H9 (cell line): Measurements from ENCODE around the gene CCDC124. TPM values are rescaled to one million over a fixed set of nuclear protein-coding genes. Genes with fewer than 3 reads are reported as not detected.

Experiments
- DNase-seq: peaks from one replicate; pipeline ENCODE4 v3.0.0-alpha.2; 2017
- H2AFZ ChIP-seq: one replicate; pipeline ENCODE4 v1.6.1; 2013; ENCODE audit warnings: mild to moderate bottlenecking, low read length, control low read depth, moderate library complexity
- H2AK5ac ChIP-seq: 2 replicates; pipeline ENCODE4 v1.6.1; 2013; ENCODE audit warnings: low read length, control low read depth, mixed read lengths; ENCODE audit not compliant: insufficient read length
- H2BK120ac ChIP-seq: one replicate; pipeline ENCODE4 v1.6.1; 2013; ENCODE audit warnings: low read depth, mild to moderate bottlenecking, low read length, control low read depth, inconsistent platforms; ENCODE audit not compliant: poor library complexity, severe bottlenecking
- H2BK12ac ChIP-seq: 2 replicates; pipeline ENCODE4 v1.6.1; 2013; ENCODE audit warnings: low read length, control low read depth, mixed read lengths, low read depth; ENCODE audit not compliant: insufficient read length
- H2BK15ac ChIP-seq: 2 replicates; pipeline ENCODE4 v1.6.1; 2013; ENCODE audit warnings: low read depth, low read length, control low read depth
- H2BK20ac ChIP-seq: one replicate; pipeline ENCODE4 v1.6.1; 2013; ENCODE audit warnings: low read depth, mild to moderate bottlenecking, low read length, control low read depth, inconsistent platforms; ENCODE audit not compliant: poor library complexity, severe bottlenecking
- H2BK5ac ChIP-seq: 2 replicates; pipeline ENCODE4 v1.6.1; 2013; ENCODE audit warnings: low read length, control low read depth, mixed read lengths; ENCODE audit not compliant: insufficient read length
- H3K14ac ChIP-seq: 2 replicates; pipeline ENCODE4 v1.6.1; 2013; ENCODE audit warnings: low read length, control low read depth; ENCODE audit not compliant: insufficient read depth
- H3K18ac ChIP-seq: 2 replicates; pipeline ENCODE4 v1.6.1; 2013; ENCODE audit warnings: low read depth, mild to moderate bottlenecking, mixed read lengths, low read length, control low read depth; ENCODE audit not compliant: insufficient read length
- H3K23ac ChIP-seq: 2 replicates; pipeline ENCODE4 v1.6.1; 2013; ENCODE audit warnings: low read length, control low read depth, mixed read lengths, low read depth; ENCODE audit not compliant: insufficient read length
- H3K23me2 ChIP-seq: 2 replicates; pipeline ENCODE4 v1.6.1; 2013; ENCODE audit warnings: low read depth, mild to moderate bottlenecking, mixed read lengths, low read length, control low read depth; ENCODE audit not compliant: insufficient read length, poor library complexity, severe bottlenecking
- H3K27ac ChIP-seq: 2 replicates; pipeline ENCODE4 v1.5.1; 2013; ENCODE audit warnings: low read length, control low read depth, mixed read lengths, low read depth; ENCODE audit not compliant: insufficient read length
- H3K27me3 ChIP-seq: 2 replicates; pipeline ENCODE4 v1.6.1; 2013; ENCODE audit warnings: low read length, control low read depth, inconsistent platforms; ENCODE audit not compliant: insufficient read depth
- H3K4ac ChIP-seq: 2 replicates; pipeline ENCODE4 v1.6.1; 2013; ENCODE audit warnings: low read depth, mild to moderate bottlenecking, control low read depth, inconsistent platforms, low read length, moderate library complexity
- H3K4me1 ChIP-seq: 2 replicates; pipeline ENCODE4 v1.6.1; 2013; ENCODE audit warnings: low read length, control low read depth, inconsistent platforms; ENCODE audit not compliant: insufficient read depth
- H3K4me2 ChIP-seq: 2 replicates; pipeline ENCODE4 v1.6.1; 2013; ENCODE audit warnings: low read length, control low read depth, mixed read lengths; ENCODE audit not compliant: insufficient read length, insufficient read depth
- H3K56ac ChIP-seq: 2 replicates; pipeline ENCODE4 v1.6.1; 2013; ENCODE audit warnings: low read depth, mild to moderate bottlenecking, mixed read lengths, low read length, control low read depth; ENCODE audit not compliant: insufficient read length
- H3K79me1 ChIP-seq: 2 replicates; pipeline ENCODE4 v1.6.1; 2013; ENCODE audit warnings: low read depth, mild to moderate bottlenecking, moderate library complexity, low read length, control low read depth, inconsistent platforms; ENCODE audit not compliant: insufficient read depth, poor library complexity, severe bottlenecking
- H3K79me2 ChIP-seq: 2 replicates; pipeline ENCODE4 v1.6.1; 2013; ENCODE audit warnings: low read length, control low read depth, inconsistent platforms; ENCODE audit not compliant: insufficient read depth
- H3K9ac ChIP-seq: 2 replicates; pipeline ENCODE4 v1.6.1; 2013; ENCODE audit warnings: low read length, control low read depth, mixed read lengths; ENCODE audit not compliant: insufficient read length; ENCODE audit errors: extremely low read depth
- H3K9me3 ChIP-seq: one replicate; pipeline ENCODE4 v1.6.1; 2013; ENCODE audit warnings: low read depth, low read length, inconsistent platforms; ENCODE audit not compliant: control insufficient read depth
- H3T11ph ChIP-seq: one replicate; pipeline ENCODE4 v1.6.1; 2013; ENCODE audit warnings: mild to moderate bottlenecking, low read length, control low read depth, inconsistent platforms
- H4K20me1 ChIP-seq: one replicate; pipeline ENCODE4 v1.6.1; 2013; ENCODE audit not compliant: control insufficient read depth, insufficient read length, insufficient read depth
- H4K5ac ChIP-seq: 2 replicates; pipeline ENCODE4 v1.6.1; 2013; ENCODE audit warnings: low read depth, mild to moderate bottlenecking, mixed read lengths, low read length, control low read depth; ENCODE audit not compliant: insufficient read length
- H4K8ac ChIP-seq: replicated peaks from 2 replicates; pipeline ENCODE4 v1.6.1; 2013; ENCODE audit warnings: low read length, control low read depth, mixed read lengths, low read depth; ENCODE audit not compliant: insufficient read length
- H4K91ac ChIP-seq: 2 replicates; pipeline ENCODE4 v1.6.1; 2013; ENCODE audit warnings: low read depth, mild to moderate bottlenecking, moderate library complexity, mixed read lengths, low read length, control low read depth; ENCODE audit not compliant: insufficient read length
- H3K27ac Mint-ChIP-seq, 3 experiments: 2 replicates in 2 of 3; 3 replicates in 1 of 3; pipeline ENCODE4 v1.8.0; 2020 to 2021; ENCODE audit warnings: mixed read lengths in 3 of 3, mild to moderate bottlenecking in 1 of 3, moderate library complexity in 1 of 3
- H3K27me3 Mint-ChIP-seq: 2 replicates; pipeline ENCODE4 v1.8.0; 2021; ENCODE audit warnings: low read depth, mild to moderate bottlenecking, moderate library complexity, mixed read lengths
- H3K36me3 Mint-ChIP-seq, 3 experiments: 2 replicates in 2 of 3; 3 replicates in 1 of 3; pipeline ENCODE4 v1.8.0; 2020 to 2021; ENCODE audit warnings: low read depth in 3 of 3, mixed read lengths in 3 of 3; ENCODE audit not compliant: insufficient read depth in 1 of 3
- H3K4me1 Mint-ChIP-seq, 2 experiments: 2 replicates each; pipeline ENCODE4 v1.8.0; 2020; ENCODE audit warnings: mixed read lengths in 2 of 2
- H3K4me3 Mint-ChIP-seq, 2 experiments: 2 replicates in 1 of 2; 3 replicates in 1 of 2; pipeline ENCODE4 v1.8.0; 2020 to 2021; ENCODE audit warnings: mild to moderate bottlenecking in 2 of 2, mixed read lengths in 2 of 2, moderate library complexity in 1 of 2
- H3K9me3 Mint-ChIP-seq, 2 experiments: 2 replicates in 1 of 2; 3 replicates in 1 of 2; pipeline ENCODE4 v1.8.0; 2020; ENCODE audit warnings: mild to moderate bottlenecking in 2 of 2, mixed read lengths in 2 of 2, moderate library complexity in 1 of 2
- CTCF ChIP-seq: fragments of 200-600 bp; sonication (generic); conservative IDR thresholded peaks from 3 replicates; pipeline ENCODE4 v1.8.0; 2021; ENCODE audit warnings: antibody characterized with exemption, mild to moderate bottlenecking
- WGBS: extraction: QIAGEN DNeasy Blood & Tissue Kit; methylation state at CpG from one replicate; pipeline ENCODE4 v1.1.7; 2013; ENCODE audit warnings: missing lambda C conversion rate, low lambda C conversion rate, mixed read lengths; ENCODE audit not compliant: insufficient read length; ENCODE audit errors: extremely low coverage; 5-methylcytosine and 5-hydroxymethylcytosine counted together
- total RNA-seq: library from RNA; stranded (reverse); gene quantifications from 2 replicates; pipeline ENCODE4 v1.2.1, GENCODE V29; 2021

The CCDC124 gene
- total RNA-seq, 1 experiment from 2014 or later: 119 TPM

GRCh38 chr19:17922138-17922537 is 10.7 kb upstream of the CCDC124 start:
- Histone ChIP-seq H2BK5ac (no peak overlapping the region), H3K4me1 (no peaks in the 10 kb centered on the region), H3K14ac (no peak overlapping the region), H4K5ac (no peak overlapping the region), H3K9me3 (no peaks in the 10 kb centered on the region), H3K4me2 (no peak overlapping the region), H3K9ac (no peak overlapping the region), H4K8ac (no peak overlapping the region), H3K18ac (no peak overlapping the region), H4K20me1 (no peaks in the 10 kb centered on the region), H3K79me2 (no peaks in the 10 kb centered on the region), H3K79me1 (no peaks in the 10 kb centered on the region), H3K23me2 (no peaks in the 10 kb centered on the region), H2AFZ (no peak overlapping the region), H2BK15ac (no peak overlapping the region), H2BK12ac (no peak overlapping the region), H2BK20ac (no peak overlapping the region), H3K27me3 (no peaks in the 10 kb centered on the region), H3K4ac (no peak overlapping the region), H2BK120ac (no peak overlapping the region), H4K91ac (no peak overlapping the region), H3K23ac (no peak overlapping the region), H3K27ac (no peak overlapping the region), H3K56ac (no peak overlapping the region), H3T11ph (no peak overlapping the region), H2AK5ac (no peak overlapping the region)
- Mint-ChIP-seq H3K9me3 (peaks cover 14 to 21% of the 10 kb centered on the region in 2 experiments), H3K27ac (no peak overlapping the region), H3K27me3 (peaks cover 3% of the 10 kb centered on the region), H3K4me3 (no peak overlapping the region), H3K36me3 (no peaks in the 10 kb centered on the region), H3K4me1 (peaks cover 2% of the 10 kb centered on the region in 2 experiments; a peak in 1 of 4 replicates)
- TF ChIP-seq CTCF: no peak
- DNase-seq: no peak
- WGBS: no CpG with 5 or more reads among the region's 3 CpGs
